NCI-H2081 treated with DMSO at 0.1 percent for 48 hours (cell line): ENCODE results near the gene CDK13.

ENCODE experiments used
- DNase-seq: peaks from one replicate; lab custom pipeline; 2025; lab: John Stamatoyannopoulos, UW

CDK13 gene

GRCh38 chr7:40148671-40149070 is 198.6 kb downstream of the CDK13 start:
- DNase-seq, result no peak
